GM04503 (cell line): ENCODE data around the gene SDCCAG8.

Experiments
- DNase-seq: peaks from one replicate; pipeline ENCODE4 v3.0.0-alpha.2; 2012; ENCODE audit warnings: low read depth

Gene SDCCAG8

DNA sequence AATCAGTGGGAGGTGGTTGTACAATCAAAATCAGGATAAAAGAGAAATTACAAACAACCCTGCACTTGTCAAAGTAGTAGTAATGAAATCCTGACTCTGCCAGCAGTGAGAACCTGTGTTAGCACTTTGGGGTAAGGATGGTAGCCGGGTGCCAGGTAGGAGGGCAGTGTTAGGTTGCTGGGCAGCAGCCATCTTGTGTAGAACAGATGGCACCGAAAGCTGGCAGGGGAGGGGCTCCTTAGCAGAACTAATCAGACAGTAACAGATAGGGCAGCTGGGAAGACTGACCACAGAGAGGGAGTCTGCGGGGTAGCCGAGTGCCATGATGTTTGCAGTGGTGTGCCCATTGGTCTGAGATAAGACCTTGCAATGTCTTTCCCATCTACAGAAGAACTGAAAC is 137.3 kb downstream of the SDCCAG8 start:
- DNase-seq, result no peak

DNA sequence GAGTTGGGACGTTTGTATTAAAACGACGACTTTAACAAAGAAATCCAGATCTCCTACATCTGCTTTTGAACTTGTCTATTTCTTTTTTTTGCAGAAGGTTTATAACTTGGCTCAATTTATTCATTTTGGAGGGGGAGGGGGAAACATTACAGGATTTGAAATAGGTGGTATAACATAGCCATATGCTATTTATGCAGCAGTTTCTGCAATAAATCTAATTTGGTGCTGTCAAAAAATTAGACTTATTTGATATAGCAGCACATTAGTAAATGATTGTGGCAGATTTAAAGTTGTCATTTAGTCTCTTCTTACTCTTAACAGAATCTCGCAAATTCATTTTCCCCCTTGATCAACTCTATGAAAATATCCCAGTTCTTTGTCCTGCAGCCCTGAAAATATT is 138.2 kb downstream of the SDCCAG8 start:
- DNase-seq, result no peak

DNA sequence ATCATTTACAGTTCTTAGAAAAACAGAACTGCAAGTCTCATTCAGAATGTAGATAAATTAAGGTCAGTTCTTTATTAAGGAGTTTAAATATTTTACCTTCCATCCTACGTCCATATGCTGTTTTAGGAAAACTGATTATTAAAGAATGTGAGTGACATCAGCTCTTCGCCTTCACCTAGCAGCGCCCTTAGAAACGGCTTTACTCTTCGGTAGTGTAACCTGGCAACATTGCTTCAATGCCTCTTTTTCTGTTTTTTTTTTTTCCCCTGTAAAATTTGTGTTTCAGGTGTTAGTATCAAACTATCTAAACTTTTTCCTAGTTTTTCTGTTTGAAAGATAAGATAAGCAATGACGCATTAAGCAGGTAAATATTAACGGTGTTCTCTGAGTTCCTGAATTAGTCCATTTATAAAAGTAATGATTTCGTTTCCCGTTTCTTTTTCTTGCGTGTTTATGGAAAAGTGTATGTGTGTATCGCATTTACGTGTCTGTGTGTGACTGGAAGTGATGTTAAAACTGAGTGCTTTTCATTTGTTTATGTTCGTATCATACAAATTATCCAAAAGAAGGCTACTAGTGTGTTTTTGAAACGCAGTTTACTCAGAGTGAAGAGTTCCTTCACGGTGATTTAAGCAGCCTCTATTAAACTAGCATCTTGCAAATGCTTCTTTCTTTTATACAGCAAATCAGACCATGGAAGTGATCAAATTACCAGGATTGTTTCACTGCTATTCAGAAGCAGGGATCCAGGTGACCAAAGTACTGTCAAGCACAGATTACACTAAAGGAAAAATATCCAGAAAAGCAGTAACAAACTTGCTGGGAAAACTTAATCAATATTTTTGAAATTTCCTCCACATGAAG is 139.0 kb downstream of the SDCCAG8 start:
- DNase-seq, result no peak

DNA sequence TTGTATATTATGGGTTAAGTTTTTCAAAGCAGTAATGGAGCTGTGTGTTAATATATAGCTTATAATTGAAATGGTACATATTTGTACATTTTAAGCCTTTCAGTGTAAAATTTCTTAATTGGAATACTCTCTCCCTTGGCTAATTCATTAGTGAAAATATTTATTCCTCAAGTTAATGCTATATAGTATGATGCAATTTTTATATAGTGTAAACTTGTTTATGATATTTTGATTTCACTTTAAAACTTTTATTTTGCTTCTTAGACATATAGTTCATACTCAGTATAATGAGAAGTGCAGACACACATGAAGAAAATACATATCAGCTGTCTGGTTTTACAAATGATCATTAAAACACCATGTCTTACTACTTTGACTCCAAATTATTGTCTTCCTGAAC is 140.6 kb downstream of the SDCCAG8 start:
- no peak for DNase-seq

DNA sequence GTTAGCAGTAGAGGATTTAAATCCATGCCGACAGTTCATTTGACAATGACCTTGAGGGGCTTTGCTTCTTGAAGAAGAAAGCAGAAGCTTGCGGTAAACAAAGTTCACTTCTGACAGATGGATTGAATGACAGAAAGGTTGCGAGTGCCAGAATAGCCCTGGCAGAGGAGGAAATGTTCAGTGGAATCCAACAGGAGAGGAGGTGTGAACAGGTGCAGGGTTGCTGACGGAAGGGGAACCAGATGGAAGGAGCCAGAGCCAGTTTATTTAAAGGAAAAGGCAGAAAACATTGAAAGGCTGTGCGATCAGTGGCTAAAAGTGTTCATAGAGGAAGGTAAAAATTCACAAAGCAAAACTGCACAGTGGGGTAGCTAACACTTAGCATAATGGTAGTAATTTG is 141.0 kb downstream of the SDCCAG8 start:
- no peak for DNase-seq

DNA sequence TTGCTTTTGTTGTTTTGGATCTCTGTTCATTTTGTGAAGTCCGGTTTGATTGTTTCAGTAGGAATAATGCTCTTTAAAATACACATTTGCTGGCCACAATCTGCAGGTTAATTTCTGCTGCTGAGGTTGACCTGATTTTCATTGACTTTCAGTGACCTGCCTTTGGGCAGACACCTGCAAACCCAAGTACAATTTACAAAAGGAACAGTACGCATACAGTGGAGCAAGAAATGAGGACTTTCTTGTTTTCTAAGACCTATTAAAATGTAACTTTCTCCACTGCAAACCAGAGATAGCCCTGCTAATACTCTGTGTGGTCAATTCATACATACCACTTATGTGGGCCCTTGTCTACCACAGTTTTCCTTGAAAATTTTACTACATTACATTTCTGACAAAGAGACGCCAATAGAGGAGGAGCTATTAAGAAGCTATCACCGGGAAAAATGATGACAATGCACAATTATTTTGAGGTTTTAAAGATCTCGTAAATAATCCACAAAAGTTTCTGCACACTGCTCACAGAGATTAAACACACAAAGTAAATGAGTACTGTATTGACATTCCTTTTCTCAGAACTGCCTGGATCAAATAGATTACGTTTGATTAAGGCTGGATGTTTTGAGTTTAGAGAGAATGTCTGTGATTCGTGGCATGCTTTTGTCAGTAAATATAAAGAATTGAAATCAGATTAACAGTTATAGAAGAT is 141.9 kb downstream of the SDCCAG8 start:
- no peak for DNase-seq

DNA sequence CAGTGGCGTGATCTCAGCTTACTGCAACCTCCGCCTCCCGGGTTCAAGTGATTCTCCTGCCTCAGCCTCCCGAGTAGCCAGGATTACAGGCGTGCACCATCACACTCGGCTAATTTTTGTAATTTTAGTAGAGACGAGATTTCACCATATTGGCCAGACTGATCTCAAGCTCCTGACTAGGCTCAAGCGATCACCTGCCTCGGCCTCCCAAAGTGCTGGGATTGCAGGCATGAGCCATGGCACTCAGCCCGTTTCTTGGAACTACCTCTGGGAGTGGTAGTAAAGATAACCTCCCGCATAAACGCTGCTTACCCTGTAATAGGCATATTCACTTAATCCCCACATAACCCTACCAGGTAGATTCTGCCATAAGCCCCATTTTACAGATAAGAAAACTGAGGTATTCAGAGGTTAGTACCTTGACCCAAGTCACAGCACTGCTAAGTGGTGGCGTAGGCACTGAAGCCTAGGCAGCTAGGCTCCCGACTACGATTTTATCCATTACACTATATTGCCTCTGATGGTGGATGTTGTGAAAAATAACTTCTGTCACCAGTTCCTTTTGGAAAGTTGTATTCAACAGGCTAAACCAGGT is 143.8 kb downstream of the SDCCAG8 start:
- no peak for DNase-seq

DNA sequence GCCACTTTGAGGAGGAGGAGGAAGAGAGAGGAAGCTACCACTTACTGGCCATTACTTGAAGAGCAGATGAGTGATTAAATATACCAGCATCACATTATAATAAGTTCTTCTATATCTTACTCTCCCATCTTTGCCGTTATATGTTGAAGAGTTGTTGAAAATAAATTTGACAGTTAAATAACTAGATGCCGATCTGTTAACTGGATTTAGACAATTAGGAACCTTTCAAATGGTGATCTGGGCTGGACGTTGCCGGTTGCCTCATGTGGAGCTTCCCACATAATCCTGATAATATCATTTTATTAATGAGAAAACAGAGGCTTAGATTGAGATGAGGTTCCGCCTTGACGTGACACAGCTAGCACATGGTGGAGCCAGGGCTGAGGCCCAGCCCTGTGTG is 147.0 kb downstream of the SDCCAG8 start:
- no peak for DNase-seq

DNA sequence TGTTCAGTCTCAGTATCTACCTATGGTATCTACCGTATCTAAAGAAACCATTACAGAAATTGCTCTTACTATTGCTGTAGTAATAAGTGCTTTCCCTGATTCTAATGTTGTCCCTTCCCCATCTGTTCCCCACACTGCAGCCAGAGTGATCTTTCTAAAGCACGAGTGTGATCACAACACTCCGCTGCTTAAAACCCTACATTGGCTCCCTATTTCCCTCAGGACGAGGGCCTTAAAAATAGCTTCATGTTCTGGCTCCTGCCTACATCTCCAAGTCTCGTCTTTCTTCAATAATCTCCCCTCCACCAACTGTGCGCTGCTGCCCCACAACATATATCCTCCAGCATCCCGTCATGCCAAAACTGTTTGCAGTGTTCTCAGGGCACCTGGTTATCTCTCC is 150.6 kb downstream of the SDCCAG8 start:
- DNase-seq, result no peak

DNA sequence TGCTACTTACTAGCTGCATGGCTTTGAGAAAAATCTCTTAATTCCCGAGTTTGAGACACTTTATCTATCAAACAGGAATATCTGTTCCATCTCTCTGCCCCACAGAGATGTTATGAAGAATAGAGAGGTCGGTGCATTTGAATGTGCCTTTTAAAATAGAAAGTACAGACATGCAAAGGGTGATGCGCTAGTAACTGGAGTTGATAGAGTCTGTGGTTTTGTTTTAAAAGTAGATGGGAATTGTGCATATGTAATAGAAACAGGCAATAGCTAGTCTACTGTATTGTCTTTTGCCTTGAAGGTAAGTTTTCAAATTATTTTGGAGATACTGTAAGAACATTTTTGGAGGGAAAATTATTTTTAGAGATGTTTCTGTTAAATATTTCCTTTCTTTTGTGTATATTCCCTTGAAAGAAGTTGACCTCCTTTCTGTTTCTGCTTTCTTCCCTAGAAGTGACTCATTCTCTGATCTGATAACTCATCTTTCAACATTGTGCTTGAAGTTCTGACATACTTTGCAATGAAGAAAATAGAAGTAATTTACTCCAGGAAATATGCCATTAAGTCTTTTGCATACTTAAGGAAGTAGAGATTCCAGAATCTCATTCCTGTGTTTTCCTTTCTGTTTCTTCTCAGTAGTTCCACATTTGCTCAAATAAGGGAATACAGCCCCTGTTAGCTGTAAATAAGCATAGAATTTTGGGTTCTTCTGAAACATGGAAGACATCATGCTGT is 151.6 kb downstream of the SDCCAG8 start:
- peak; percentile 31 for DNase-seq

DNA sequence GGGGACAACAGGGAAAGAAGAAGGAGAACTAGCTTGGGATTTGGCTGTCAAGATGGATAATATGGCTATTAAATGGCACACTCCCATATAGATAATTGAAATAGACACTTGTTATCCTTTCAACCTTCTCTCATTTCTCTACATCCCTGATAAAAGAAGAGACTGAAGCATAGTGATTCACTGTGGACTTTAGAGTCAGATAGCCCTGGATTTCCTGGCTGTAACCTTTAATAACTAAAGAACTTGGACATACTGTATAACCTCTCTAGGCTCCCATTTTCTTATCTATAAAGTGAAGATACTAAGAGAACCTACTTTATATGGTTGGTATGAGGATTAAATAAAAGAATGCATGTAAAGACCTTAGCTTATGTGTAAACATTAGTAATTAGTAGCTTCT is 152.6 kb downstream of the SDCCAG8 start:
- no peak for DNase-seq

DNA sequence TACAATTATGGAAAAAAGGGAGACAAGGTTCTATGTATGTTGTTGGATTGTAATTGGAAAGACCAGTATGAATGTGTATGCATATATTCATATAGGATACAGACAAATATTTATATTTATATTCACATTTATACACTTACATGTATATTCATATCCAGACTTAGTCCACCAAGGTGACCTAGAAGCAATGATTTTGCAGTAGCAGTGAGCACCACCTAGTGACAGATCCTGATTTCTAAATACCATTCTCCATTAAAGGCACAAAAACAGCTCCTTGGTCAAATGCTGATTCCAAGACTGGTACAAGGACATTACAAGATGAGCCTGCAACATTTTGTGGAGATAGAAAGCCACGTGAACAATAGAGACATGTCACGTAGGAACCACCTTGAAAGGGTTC is 153.4 kb downstream of the SDCCAG8 start:
- DNase-seq, result no peak

DNA sequence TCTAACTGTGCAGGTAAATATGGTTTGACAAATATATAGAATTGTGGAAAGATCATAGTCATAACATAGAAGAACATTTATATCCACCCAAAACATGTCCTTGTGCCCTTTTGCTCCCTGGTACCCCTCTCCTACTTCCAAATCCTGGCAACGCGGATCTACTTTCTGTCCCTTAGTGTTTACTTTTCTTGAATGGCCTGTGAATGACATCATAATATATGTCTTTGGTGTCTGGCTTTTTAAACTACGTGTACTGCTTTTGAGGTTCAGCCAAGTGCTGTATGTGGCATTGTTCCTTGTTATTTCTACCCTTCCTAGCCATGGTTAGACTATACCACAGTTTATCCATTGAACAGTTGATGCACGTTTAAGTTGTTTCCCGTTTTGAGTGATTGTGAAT is 155.6 kb downstream of the SDCCAG8 start:
- no peak for DNase-seq

DNA sequence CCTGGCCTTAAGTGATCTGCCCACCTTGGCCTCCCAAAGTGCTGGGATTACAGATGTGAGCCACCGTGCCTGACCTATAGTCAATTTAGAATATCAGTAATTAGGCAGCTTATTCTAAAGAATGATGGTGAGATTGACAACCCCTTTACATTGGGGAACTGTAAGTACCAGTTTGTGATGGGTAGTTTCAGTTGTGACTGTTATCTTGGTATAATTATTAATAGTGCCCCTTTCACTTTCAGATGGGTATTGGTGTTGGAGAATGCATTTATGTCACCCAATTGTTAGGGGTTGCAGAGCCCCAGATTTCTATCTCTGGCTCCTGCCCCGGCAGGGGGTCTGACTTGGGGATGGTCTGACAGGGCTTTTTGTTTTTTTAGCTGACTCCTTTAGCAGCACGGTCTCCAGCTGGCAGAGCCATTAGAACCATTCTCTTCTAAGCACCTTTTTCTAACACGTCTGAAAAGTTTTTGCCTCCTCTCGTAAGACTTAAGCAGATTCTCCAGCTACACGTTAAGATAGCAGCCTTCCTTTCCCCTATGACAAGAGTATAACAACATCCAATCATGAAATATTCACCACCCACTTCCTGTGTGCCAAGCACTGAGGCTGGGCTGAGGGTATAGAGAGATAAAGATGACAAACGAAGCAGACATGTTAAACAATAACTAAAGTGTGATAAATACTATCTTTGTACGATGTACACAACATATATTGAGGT is 157.8 kb downstream of the SDCCAG8 start:
- no peak for DNase-seq

DNA sequence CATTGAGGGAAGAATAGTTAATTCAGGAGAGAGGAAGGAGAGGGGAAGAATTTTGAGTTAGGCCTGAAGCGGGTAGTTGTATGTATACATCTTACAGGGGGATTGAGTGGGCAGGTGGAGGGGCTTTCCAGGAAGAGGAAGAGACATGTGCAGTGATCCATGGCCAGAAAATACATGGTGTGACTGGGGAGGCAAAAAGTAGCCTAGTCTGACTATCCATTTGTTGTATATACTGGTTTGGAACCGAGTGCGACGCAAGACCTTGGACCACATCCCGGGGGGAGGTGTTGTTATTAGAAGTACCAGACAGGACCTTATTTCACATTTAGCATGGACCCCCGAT is 158.3 kb downstream of the SDCCAG8 start:
- no peak for DNase-seq

DNA sequence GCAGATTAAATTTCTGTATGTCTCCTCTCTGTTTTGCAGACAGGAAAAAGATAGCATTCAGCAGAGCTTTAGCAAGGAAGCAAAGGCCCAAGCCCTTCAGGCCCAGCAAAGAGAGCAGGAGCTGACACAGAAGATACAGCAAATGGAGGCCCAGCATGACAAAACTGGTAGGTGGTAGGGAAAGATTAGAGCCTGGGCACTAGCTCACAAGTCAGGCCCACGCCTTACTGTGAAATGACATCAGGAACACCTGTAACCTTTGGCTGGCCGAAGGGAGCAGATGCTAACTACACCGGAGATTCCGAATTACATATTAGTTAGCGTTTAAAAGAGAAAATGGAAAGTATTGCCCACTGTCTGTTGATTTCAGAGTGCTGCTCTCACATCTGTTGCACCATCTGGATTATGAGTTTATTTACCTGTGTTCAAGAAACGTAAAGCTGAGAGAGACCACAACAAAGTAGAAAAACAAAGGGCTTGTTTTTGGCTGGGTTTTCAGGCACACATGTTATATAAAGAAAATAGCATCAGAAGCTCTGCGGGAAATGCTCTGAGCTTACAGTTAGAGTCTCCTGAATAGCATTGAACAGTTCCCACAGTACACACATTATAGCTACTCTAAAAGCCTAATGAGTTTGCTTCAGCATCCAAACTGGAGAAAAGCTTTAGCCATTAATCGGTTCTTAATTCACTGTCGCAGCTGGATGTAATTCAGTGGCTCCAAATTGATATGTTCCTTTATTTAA is 160.0 kb downstream of the SDCCAG8 start:
- no peak for DNase-seq

DNA sequence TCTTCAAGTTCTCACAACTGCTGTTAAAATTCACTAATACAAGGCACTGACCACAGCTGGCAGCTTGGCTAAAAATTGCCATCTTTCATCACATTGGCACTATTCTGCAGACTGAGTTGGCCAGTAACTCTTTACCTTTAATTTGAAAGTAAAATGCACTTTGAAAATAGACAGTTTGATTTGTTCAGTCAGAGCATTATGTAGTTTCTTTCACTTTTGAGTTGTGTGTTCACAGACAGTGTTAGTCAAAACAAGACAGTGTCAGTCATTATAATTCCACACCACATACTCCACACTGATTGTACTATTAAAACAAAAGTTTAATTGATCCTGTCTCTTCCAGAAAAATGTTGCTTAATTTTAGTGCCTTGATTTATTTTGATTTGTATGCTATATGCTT is 160.7 kb downstream of the SDCCAG8 start:
- DNase-seq, result no peak

DNA sequence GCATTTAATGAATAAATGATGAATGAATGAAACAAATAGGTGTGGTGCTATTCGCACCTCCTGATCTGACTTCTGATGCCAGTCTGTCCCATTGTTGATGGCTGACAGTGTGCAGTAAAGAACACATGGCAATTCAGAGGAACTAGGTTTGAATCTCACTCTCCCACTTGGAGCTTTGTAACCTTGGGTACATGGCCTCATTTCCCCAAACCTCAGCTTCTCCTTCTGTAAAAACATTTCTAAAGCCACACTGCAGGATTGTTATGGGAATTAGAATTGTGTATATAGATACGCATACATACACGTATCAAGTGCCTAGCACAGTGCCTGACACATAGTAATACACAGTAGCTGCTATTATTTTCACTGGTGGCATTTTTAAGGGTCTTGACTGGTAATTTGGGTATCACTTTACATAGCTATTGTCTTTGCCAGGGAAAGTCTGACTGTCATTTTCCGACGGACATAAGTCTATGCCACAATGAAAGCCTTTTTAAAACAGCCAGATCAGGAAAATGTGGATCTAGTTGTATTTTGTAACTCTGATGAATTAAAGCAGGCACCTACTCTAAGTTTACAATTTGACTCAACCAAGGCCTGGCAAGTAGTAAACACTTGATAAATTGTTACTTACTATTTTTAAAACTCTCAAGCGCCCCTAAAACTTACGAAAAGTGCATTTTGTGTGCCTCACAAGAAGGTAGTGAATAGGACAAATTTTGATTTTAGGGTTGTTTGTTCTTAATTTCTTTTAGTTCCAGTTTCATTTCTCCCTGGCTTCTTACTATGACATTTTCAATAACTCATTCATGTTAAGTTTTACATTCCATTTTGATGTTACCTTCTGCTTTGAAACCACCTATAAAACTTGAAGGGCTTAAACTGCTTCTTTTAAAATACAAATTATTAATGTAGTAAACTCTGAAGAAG is 164.4 kb downstream of the SDCCAG8 start:
- no peak for DNase-seq

DNA sequence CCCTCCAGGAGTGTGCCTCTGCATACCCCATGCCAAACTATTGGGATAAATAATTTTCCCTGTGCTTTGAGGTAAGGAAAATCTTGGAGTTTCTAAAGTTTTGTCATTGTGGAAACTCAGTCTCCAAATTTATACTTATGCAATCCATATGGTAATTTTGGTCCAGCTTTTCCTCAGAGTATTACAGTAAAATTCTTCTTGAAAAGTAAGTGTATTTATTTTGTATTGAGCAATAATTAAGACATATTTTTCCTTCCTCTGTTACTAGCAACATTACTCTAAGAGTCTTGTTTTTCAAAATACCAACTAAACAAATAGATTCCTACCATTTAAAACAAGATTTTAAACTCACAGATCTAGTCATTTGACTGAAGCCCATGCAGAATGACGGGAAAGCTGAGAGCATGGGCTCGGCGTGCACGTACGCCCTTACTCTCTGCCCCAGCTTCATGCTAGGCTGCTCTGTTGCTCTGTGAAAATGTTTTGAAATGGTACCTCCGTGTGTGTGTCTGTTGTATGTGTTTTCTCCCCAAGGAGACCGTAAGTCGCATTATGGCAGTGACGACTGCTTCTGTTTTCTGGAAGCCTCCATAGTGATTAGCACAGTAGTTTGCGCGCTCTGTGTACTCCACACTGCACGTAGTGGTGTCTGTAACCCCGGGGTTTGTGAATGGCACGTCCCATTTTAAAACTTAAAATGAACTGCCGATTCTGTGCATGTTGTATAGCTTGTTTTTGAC is 165.3 kb downstream of the SDCCAG8 start:
- no peak for DNase-seq
